Ammon's horn (tissue), 1 donor: Measurements from ENCODE around the gene MMP13.
A peak's percentile ranks its signal among the peaks of the same experiment; 100 is the strongest.
"Not testable (repeated sequence)": the region's sequence is repeated elsewhere in the genome, so short reads cannot be mapped to it uniquely, and the experiment has no call there.

Experiments used
- DNase-seq: peaks from one replicate; pipeline ENCODE4 v3.0.0-alpha.2; 2016; ENCODE audit warnings: low spot score

The MMP13 gene

DNA sequence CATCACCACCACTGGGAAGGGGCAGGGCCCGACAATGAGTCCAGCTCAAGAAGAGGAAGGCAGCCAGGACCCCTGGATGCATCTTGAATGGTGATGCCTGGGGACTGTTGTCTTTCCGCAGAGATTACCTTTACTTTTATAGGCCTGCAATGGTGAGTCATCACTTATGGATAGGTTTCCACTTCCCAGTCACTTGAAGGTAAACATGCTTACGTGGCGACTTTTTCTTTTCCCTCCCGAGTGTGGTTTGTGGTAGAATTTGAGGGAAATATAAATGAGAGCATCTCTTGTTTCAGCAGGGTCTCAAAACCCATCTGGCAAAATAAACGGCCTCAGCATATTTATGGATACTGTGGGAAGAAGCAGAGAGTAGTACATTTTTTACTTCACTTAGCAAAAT lies at the start of gene MMP13:
MMP13 (minus strand) TSS at position 109 of the 400 bp plus-strand sequence; CDS start at position 82, 27 bp downstream.
- no peak for DNase-seq

DNA sequence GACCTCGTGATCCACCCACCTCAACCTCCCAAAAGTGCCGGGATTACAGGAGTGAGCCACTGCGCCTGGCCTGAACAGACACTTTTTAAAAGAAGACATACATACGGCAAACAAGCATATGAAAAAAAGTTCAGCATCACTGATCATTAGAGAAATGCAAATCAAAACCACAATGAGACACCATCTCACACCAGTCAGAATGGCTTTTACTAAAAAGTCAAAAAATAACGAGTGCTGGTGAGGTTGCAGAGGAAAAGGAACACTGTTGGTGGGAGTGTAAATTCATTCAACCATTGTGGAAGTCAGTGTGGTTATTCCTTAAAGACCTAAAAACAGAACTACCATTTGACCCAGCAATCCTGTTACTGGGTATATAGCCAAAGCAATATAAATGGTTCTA lies 48.7 kb upstream of the MMP13 start:
- not testable (repeated sequence) for DNase-seq

DNA sequence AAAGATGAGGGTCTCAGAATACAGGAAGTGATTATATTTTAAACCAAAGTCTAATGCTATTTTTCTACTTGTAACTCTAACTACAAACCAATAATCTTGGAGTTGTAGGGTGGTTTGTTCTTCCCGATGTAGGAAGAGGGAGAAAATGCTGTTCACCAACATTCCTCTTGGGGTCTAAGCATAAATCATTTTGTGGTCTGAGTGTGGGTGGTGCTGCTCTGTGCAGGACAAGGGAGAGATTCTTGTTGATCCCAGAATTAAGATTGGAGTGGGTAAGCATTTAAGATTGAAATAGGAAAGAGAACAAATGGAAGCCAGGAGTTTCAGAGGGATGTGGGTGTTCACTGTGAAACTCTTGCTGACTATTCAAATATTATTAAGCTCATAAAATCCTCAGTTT lies 38.6 kb upstream of the MMP13 start:
- no peak for DNase-seq

DNA sequence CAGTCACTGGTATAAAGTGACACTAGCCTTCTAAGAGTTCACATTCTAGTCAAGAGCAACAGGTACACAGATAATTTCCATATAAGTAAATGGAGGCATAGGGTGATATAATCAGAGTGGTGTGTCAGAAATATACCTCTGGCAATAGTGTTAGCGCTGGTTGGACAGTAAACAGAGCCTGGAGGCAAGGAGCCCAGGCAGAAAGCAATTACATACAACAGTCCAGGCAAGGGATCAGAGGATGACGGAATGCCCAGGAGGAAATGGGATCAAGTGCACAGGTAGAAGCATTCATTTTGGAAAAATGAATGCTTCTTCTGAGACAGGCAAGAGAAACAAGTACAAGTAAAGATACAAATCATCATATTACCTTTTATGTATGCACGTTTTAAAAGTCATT lies 36.2 kb upstream of the MMP13 start:
- DNase-seq: no peak

DNA sequence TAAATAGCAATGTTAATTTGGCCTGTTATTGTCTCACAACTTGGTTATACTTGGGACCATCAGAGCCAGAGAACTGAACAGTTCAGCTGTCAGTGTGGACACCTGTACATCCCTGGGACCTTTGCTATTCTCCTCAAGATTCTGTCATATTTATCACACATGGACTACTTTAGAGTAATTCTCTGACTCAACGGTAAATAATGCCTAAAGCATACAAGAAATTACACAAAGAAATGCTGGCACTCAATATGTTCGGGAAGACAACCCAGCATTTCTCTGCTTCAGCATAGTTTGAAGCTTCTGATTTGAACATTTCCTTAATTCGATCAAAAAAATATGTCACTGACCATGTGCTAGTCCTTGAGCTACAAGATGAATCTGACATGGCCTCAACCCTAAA lies 34.6 kb upstream of the MMP13 start:
- no peak for DNase-seq

DNA sequence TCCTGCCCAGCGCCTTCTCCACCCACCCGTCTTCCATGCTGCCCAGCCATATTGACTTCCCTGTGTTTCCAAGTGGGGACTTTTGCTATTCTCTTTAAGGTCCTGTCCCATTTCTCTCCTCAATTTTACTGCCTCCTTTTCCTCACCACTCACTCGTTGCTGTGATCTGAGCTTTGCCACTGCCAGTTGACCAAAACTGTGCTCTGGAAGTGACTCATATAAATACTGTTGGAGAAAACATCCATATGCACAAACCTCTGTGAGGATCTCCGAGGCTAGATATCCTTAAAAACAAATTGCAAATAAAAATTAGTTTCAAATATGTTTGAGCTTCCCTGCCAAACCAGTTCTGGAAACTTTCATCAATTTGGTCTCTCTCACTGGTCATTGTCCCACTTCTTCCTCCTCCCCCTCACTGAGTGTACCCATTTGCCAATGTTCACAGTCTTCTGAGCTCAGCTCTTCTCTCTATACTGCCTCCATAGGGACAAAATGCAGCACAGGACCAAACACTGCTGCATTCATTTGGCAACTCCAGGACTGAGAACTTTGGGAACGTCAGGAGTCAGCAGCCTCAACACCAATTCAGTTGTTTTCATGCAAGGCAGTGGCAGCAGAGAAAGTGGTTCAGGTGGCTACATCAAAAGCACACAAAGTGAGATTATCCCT lies 34.0 kb upstream of the MMP13 start:
- DNase-seq: no peak

DNA sequence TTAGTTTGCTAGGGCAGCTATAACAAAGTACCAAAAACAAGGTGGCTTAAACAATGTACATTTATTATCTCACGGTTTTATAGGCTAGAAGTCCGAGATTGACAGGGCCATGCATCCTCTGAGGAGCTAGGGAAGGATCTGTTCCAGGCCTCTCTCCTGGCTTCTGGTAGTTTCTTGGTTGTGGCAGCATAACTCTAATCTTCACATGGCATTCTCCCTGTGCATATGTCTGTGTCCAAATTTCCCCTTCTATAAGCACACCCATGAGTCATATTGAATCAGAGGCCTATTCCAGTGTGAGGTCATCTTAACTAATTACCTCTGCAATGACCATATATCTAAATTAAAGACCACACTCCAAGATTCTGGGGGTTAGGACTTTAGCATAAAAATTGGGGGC lies 31.3 kb upstream of the MMP13 start:
- DNase-seq: no peak

DNA sequence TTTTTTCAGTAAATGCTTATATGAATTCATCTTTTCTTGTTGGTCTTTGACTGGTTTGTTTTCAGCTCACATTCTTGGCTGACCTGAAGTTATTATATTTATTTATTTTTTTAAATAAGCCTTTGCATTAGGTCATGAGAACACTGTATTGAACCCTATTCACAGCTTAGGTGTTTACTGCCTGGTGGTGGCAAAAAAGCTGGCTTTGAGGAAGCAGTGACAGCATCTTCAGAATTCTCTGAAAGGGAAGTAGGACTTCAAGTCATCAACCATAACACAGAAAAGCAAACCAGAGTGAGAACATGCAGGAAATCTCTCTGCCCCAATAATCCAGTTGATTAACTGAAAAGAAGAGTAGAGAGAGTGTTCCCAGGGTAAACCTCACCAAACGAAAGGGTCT lies 30.3 kb upstream of the MMP13 start:
- DNase-seq: peak; percentile 28

DNA sequence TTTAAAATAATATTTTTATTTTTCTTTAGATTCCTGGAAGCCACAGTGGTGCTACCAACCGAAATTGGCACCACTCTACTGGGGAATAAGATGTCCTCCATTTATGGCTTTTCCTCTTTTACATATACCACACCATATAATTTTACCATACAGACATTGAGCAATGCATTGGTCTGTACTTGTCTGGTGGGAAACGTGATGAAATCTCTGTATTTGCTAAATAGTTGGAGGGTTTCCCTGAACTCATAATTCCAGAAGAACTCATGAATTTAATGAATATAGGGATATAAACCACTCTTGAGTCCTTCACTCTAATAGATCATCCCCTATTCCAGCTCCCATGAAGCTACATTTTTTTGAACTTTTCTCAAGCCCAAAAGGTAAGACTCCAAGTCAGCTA lies 28.0 kb upstream of the MMP13 start:
- no peak for DNase-seq

DNA sequence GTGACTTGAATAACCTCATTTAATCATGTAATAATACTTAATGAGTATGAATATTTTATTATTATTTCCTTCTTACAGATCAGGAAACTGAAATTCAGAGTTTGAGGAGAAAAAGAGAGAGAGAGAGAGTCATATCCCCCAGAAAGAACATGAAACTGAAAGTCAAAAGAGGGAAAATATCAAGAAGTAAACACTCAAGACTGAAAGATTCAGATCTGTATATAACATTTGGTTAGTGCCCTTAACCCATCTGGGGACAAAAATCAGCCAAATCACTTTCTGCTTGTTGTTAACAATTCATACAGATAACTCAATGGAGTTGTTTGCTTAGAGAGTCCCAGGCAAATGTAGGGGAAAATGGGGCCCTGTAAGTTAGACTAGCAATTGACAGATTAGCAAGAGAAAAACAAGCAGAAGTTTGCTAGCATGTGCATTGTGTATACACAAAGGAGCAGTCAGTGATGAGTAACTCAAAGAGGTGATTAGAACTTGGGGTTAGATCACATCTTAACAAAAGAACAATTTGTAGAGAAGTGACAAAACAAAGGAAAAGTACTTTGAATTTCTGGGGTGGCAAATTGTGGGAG lies 25.9 kb upstream of the MMP13 start:
- no peak for DNase-seq

DNA sequence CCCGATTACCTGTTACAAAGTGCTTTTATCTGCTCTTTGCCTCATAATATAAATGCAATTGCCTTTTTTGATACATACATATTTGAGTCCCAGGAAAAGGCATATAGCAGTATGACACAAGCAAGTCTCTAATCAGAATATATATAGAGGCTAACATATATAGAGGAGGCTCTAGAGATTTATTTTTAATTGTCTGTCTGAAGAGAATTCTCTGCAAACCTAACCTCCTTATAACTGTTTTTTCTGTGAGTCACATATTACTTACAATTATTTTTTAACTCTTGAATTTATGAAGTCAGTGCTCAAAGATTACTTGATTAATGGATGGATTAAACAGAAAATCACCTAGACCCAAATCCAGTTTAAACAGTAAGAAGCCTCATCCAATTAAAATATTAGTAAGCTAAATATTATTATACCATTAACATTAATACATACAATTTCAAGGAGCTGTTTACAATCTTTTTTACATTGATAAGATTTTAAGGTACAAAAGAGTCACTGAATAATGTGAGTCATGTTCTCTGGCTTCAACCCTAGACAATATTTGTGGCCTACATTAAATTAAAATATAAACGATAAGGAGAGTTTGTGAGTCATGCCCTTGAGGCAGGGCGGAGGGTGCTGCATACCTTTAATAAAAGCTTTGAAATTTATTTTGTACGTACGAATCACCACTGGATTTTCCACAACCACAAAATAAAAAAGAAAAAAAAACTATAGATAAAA lies 19.2 kb upstream of the MMP13 start:
- DNase-seq: no peak

DNA sequence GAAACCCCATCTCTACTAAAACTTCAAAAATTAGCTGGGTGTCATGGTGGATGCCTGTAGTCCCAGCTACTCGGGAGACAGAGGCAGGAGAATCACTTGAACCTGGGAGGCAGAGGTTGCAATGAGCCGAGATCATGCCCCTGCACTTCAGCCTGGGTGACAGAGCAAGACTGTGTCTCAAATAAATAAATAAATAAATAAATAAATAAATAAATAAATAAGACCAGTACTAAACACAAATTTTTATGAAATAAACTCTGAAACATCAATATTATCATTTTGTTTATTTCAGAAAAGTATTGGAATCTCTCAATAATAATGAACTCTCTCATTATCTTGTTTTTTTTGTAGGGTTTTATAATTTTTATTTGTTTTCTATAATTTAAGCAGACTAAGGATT lies 18.2 kb upstream of the MMP13 start:
- not testable (repeated sequence) for DNase-seq

DNA sequence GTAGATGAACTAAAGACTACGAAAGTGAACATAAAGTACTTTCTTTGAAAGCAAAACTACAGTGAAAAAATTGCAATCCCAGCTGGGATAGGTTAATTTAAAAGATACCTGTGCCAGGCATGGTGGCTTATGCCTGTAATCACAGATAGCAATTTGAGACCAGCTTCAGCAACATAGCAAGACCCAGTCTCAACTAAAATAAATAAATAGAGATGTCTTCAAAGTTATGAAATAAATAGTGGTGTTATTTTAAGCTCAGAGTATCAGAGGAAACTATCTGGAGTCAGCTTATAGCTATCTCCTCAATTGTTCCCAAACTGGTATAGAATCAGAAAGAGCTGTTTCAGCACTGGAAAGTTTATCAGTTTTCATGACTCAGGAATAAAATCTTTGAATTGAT lies 17.3 kb upstream of the MMP13 start:
- DNase-seq: no peak

DNA sequence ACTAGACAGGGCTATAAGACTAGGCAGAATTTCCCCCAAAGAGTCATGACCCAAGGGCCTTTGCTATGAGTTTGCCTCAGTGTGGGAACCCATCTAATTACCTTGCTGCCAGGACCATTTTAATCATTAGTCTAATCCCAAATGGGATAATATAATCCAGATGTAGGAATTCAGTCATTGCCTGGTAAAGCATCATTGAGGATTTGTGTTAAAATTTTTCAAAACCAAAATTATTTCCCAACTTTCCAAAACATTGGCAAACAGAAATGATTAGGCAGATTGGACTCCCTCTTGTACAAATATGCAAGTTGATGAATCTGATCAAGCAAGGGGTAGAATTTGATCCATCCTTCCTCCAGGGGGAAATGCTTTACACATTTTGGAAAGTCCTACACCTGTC lies 16.2 kb upstream of the MMP13 start:
- no peak for DNase-seq

DNA sequence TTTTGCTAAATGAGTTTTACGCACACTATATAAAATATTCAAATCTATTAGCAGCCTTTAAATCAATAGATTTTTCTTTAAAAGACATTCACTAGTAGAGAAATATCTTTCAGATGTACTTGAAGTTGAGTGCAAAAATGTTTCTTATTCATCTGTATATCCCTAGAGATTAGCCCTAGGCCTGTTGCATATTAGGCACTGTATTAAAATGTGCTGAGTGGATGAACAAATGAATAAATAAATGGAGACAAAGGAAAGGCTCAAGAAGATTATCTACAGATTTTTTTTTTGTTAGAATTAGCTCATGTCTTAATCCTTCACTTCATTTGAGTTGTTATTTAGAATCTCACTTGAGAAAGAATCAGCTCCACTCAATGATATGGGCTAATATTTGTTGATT lies 12.0 kb upstream of the MMP13 start:
- DNase-seq: no peak

DNA sequence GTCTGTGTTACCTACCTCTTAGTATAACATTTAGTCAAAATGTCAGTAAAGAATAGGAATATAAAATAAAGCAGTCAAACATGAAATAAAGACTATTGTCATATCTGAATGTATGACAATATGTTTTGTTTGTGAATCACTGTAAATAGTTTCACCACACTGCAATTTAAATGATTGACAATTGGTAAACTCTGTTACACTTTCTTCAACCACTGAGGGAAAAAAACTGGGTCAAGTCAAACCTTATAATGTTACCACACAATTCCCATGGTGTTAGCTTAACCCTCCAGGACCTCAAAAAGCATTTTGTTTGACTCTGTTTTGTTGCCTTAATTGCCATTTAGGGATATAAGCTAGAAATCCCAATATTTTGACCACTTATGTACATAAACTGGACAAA lies 10.5 kb upstream of the MMP13 start:
- no peak for DNase-seq

DNA sequence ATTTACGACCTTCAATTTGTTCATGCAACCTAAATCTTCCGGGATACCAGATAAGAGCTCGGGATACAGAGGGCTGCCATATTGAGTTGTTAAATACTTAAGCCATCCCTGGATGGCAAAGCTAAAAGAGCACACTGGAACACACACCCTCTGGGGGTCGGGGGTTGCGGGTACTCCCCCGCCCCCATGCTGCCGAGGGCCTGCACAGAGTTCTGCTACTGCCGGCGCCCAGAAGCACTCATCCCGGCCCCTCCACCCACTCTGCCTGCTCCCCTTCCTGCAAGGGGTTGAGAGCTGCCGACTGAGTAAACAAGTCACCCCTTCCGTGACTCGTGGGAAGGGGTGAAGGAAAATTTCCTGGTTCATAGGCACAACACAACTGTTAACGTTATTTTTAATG lies 9.3 kb upstream of the MMP13 start:
- no peak for DNase-seq

DNA sequence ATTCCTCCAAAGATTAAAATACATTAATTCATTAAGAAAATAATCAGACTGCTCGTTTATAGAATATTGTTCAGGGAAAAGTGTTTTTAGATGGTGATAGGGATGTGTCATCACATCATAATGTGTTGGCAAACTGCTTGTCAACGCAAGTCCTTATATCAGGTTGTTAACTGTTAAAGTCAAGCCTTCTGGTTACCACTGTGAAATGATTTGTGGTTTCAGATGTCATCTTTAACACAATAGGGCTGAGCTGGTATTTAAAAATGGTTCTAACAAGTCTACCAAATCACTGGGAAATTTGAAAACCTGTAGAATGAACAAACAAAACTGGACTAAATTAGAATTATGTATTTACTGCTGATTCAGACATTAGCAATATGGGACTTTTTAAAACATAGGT lies 2.4 kb upstream of the MMP13 start:
- DNase-seq: no peak

DNA sequence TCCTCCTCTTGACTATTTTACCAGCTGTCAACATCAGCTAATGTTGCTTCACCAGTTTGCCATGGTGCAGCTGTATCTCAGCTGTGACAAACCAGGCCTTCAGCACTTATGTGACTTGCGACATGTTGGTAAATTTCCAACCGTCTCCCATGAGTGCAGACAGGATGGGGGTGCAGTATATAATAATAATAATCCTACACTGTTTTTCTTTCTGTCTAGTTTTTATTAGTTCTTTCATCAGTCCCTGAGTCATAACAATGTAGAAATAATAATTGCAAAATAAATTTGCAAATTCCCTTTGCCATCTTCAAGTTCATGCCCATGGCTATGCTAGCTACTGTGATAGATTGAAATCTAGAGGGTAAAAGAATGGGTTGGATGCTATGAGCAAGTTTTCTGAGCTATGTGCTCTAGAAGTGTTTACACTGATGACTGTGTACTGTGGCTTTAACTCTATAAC lies 4.9 kb downstream of the MMP13 start:
- no peak for DNase-seq

DNA sequence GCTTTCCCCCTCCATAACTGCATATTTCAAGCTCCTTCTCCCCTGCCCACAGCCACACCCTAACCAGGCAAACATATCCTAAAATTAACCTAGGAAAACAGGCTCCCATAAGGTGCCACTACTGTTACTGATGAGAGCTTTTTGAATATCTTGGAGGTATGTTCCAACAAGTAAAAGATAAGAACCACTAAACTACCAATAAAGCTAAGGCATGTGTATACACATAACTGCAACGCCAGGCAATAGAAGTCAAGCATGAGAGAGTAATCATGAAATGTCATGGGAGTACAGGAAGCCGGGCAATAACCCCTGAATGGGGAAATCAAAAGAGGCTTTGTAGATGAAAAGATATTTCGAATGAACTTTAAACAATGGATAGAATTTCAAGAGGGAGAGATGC lies 9.3 kb downstream of the MMP13 start:
- no peak for DNase-seq

DNA sequence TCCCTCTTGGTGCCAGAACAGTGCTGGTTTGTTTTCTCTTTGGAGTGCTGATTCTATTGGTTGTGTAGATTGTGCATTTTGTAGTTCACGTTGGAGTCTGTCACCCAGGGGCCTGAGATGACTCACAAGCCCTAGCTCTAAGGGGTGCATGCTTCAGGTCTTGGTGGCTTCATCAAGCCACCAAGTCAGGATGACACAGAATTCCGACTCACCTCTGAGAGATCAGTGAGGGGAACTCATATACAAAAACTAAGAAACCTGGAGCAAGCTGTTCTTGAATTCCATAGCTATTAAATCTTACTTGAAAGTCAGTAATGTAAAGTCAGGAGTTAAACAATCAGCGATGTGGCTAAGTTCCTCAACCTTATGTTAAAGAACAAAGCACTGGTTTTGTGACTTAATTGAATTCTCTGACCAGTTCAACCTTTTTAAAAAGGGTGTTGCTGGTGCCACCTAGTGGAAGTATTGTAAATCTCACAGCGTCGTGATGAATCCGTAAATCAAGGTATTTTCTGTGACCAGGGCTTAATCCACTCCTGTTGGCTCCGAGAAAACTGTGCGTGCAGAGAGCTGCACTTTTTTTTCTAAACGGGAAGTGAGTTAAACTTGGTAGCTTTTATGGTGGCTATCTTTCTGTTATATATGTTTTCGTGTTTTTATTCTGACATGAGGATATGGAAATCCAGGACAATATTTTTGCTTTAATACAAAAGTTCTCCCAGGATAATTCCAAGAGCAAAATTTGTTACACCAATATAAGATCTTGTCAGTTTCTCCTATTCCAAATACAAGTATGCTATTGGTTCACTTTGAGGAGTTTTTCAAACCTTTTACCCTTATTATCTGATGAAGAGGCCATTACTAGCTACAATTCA lies 14.6 kb downstream of the MMP13 start:
- DNase-seq: peak; percentile 65

DNA sequence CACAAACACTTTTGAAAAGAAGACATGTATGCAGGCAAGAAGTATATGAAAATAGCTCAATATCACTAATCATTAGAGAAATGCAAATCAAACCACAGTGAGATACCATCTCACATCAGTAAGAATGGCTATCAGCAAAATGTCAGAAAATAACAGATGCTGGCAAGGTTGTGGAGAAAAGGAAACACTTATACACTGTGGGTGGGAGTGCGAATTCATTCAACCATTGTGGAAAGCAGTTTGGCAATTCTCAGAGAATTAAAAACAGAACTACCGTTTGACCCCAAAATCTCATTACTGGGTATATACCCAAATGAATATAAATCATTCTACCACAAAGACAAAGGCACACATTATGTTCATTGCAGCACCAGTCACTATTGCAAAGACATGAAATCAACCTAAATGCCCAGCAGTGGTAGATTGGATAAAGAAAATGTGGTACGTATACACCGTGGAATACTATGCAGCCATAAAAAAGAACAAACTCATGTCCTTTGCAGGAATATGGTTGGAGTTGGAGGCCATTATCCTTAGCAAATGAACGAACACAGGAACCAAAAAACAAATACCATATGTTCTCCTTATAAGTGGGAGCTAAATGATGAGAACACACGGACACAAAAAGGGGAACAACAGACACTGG lies 18.5 kb downstream of the MMP13 start:
- DNase-seq: no peak
